ENCODE results near the gene STXBP5.

GRCh38 chr6:147283460-147283859 is 79.2 kb downstream of the STXBP5 start:
- no peak for TF ChIP-seq POLR2A (IDR thresholded peaks at IDR 0.05)
- TF ChIP-seq, protein P1, sequence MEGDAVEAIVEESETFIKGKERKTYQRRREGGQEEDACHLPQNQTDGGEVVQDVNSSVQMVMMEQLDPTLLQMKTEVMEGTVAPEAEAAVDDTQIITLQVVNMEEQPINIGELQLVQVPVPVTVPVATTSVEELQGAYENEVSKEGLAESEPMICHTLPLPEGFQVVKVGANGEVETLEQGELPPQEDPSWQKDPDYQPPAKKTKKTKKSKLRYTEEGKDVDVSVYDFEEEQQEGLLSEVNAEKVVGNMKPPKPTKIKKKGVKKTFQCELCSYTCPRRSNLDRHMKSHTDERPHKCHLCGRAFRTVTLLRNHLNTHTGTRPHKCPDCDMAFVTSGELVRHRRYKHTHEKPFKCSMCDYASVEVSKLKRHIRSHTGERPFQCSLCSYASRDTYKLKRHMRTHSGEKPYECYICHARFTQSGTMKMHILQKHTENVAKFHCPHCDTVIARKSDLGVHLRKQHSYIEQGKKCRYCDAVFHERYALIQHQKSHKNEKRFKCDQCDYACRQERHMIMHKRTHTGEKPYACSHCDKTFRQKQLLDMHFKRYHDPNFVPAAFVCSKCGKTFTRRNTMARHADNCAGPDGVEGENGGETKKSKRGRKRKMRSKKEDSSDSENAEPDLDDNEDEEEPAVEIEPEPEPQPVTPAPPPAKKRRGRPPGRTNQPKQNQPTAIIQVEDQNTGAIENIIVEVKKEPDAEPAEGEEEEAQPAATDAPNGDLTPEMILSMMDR (IDR thresholded peaks at IDR 0.05) = no peak

Measured in thyroid gland (tissue), 4 donors.